Smooth muscle cell of the pulmonary artery (primary cell): ENCODE data around the gene BUD23. TPM values are rescaled to one million over a fixed set of nuclear protein-coding genes. Genes with fewer than 3 reads are reported as not detected.

Experiments used
- total RNA-seq: library from RNA; depleted of rRNA; stranded (reverse); fragments of >200 nt; gene quantifications from 2 replicates; pipeline ENCODE4 v1.2.3, GENCODE V29; 2014

BUD23 gene, protein sequence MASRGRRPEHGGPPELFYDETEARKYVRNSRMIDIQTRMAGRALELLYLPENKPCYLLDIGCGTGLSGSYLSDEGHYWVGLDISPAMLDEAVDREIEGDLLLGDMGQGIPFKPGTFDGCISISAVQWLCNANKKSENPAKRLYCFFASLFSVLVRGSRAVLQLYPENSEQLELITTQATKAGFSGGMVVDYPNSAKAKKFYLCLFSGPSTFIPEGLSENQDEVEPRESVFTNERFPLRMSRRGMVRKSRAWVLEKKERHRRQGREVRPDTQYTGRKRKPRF
- total RNA-seq, result 37.6 and 43.0 TPM in 2 replicates

DNA sequence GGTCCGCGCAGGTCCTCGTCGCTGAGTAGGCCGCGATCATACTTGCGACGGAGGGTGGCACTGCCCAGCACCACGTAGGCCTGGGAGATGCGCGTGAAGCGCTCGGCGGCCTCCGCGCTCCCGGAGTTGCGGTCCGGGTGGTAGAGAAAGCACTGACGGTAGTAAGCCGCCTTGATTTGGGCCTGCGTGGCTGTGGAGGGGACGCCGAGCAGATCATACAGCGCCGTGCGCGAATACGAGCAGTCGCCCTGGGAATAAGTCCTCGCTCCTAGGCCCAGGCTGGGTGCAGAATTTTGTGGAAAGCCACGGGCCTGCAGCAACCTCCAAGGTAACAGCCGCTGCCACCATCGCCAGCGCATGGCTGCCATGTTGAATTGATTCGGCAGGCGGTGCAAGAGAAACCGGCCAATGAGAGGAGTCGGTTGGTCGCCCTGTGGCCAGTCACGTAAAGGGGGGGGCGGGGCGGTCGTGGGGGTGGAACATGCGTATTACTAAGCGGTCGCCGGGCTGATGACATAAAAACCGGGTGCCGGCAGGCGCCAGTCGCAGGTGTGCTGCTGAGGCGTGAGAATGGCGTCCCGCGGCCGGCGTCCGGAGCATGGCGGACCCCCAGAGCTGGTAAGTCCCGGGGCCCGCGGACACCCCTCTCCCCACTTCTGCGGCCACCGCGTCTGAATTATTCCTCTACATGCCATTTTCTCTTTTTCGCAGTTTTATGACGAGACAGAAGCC lies at the start of gene BUD23, which contains the start of gene DNAJC30:
TSS of gene BUD23 (plus strand) at position 542 of the 732 bp plus-strand sequence. CDS start at position 571, 29 bp downstream.
TSS of gene DNAJC30 (minus strand) at position 398 of the 732 bp plus-strand sequence. CDS start at position 368, 30 bp downstream.

GRCh38 chr7:73667344-73668102 lies 15.9 kb upstream of the BUD23 start, which contains the start of gene VPS37D:
TSS of gene VPS37D (plus strand) at chr7:73667831. CDS start at chr7:73667959, 128 bp downstream.

DNA sequence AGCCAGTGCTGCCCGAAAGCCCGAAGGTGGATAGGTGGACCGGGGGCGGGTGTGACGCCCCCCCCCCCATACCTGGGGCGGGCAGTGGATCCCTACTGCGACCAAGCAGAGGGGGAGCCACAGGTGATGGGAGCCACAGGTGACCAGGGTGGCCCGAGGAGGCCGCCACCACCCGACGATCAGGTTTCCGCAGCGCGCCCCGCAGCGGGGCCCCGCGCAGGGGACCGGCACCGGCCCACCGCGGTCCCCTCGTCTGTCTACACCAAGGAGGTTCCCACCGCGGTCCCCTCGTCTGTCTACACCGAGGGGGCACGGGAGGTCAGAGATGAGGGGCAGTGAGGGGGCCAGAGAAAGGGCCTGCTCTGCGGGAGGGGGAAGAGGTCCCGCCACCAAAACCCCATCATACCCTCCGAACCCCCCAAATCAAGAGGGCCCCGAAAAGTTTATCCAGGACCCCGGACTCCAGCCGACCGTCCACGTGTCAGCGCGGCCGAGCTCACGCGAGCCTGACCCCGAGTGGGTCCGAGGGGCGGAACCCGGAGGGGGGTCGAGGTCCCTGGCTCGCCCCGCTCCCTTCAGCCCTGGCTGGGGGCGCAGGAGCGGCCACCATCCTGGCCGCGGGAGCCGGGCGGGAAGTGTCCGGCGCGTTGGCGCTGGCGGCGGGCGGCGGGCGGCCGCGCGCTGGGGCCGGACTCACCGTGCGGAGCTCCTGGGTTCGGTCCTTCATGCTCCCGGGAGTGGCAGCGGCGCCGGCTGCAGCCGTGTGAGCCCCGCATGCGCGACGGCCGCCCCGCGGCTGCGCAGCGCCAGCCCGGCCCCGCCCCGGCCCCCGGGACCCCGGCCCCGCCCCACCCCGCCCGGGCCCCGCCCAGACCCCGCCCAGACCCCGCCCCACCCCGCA lies 35.8 kb downstream of the BUD23 start, which contains the start of gene STX1A:
TSS of gene STX1A (minus strand) at position 765 of the 901 bp plus-strand sequence. CDS start at position 727, 38 bp downstream.

DNA sequence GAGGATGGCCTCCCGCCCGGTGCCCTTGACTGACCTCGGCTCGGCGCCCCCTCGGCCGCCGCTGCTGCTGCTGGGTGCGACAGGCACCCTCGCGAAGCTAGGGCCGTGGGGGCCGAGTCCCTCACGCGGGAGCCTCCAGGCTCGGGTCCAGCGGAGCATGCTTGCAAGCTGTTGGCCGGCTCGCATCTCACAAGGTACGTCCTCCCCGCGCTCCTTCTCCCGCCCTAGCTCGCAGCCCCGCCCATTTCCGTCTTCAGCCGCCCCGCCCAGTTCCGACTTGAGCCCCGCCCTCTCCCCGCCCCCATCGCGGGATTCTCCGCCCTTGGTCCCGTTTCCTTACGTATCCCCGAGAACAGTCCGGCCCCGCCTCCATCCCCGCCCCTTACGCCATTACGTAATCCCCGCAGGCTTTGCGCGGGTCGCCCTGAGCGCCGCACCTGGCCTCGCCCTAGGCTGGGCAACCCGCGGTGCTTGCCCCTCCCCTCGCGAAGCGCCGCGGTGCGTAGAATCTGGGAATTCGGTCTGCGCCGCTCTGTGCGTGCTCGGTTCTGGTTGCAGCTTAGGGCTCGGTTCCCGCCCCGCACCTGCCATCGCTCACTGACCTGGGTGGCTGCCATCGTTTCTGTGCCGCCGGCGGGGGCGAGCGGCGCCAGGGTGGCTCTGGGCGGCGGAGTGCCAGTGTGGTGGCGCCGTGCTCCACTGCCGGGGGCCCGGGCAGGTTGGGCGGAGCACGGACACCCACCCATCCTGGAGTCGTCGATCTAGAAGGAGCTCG lies 55.4 kb downstream of the BUD23 start, which contains the start of gene ABHD11:
TSS of gene ABHD11 (minus strand) at position 191 of the 775 bp plus-strand sequence. CDS start at position 159, 32 bp downstream.

Other genes starting within 250 kb of the BUD23 start
- gene FZD9, start 249.8 kb upstream of the BUD23 start, total RNA-seq, result 0.65 and 1.6 TPM in 2 replicates
- 47.4 and 52.7 TPM in 2 replicates for gene BAZ1B, start 161.3 kb upstream of the BUD23 start, total RNA-seq
- gene BCL7B, start 125.9 kb upstream of the BUD23 start, total RNA-seq, result 24.0 and 24.9 TPM in 2 replicates
- 102 and 150 TPM in 2 replicates for gene TBL2, start 105.0 kb upstream of the BUD23 start, total RNA-seq
- 0.03 and 0.39 TPM in 2 replicates for gene MLXIPL, start 59.1 kb upstream of the BUD23 start, total RNA-seq
- 4.1 and 5.7 TPM in 2 replicates for gene VPS37D, start 15.8 kb upstream of the BUD23 start, total RNA-seq
- 3.0 and 3.5 TPM in 2 replicates for gene DNAJC30, start 144 bp upstream of the BUD23 start, total RNA-seq
- gene STX1A, start 36.1 kb downstream of the BUD23 start, total RNA-seq, result 23.0 and 40.8 TPM in 2 replicates
- 6.5 and 7.5 TPM in 2 replicates for gene ABHD11, start 55.2 kb downstream of the BUD23 start, total RNA-seq
- not detected in 2 replicates for gene CLDN3, start 86.7 kb downstream of the BUD23 start, total RNA-seq
- gene CLDN4, start 147.4 kb downstream of the BUD23 start, total RNA-seq, result 0.26 TPM in 2 replicates
- 1.9 and 2.9 TPM in 2 replicates for gene METTL27, start 158.9 kb downstream of the BUD23 start, total RNA-seq
- gene TMEM270, start 177.6 kb downstream of the BUD23 start, total RNA-seq, result not detected in 2 replicates